Keratinocyte (primary cell): Measurements from ENCODE around the gene MIA.

ENCODE experiments used
- CTCF ChIP-seq, 3 experiments: IDR thresholded peaks in 1 of 3; conservative IDR thresholded peaks in 1 of 3; optimal IDR thresholded peaks in 1 of 3; 2 replicates in 2 of 3; 3 replicates in 1 of 3; pipeline versions ENCODE3 to v1.5.1; 2011; ENCODE audit warnings: low read length in 3 of 3, mild to moderate bottlenecking in 3 of 3, moderate library complexity in 2 of 3, control low read depth in 1 of 3, inconsistent platforms in 1 of 3; ENCODE audit not compliant: insufficient read depth in 2 of 3; ENCODE audit errors: extremely low read depth in 1 of 3
- EZH2 ChIP-seq: IDR thresholded peaks from one replicate; pipeline ENCODE4 v1.6.1; 2012; ENCODE audit warnings: inconsistent platforms, mild to moderate bottlenecking, low read length, moderate library complexity

- no peak for TF ChIP-seq CTCF (optimal IDR thresholded peaks at IDR 0.05 in 1 of 3, IDR thresholded peaks at IDR 0.05 in 1 of 3, conservative IDR thresholded peaks at IDR 0.05 in 1 of 3; ENCODE audit: extremely low read depth in 1 of 3, insufficient read depth in 2 of 3, low read length in 3 of 3)
- no peak for TF ChIP-seq EZH2
Measured at GRCh38 chr19:40811478-40812341, 36.4 kb downstream of the MIA start.
